HEK293T (cell line): Measurements from ENCODE around the gene SLC35B4.

Experiments used
- CTCF ChIA-PET: fragments of 350-600 bp; formaldehyde crosslinking; extraction: SDS; loops from one replicate; lab custom pipeline; 2021; ENCODE audit warnings: antibody characterized with exemption, inconsistent platforms; lab: Yijun Ruan, JAX
- POLR2A ChIA-PET: fragments of 350-600 bp; formaldehyde crosslinking; extraction: SDS; loops from one replicate; lab custom pipeline; 2020; ENCODE audit warnings: antibody characterized with exemption, inconsistent platforms; lab: Yijun Ruan, JAX
- DNase-seq: peaks from one replicate; pipeline ENCODE4 v3.0.0; 2012; ENCODE audit warnings: mixed read lengths; ENCODE audit errors: extremely low spot score
- ARNT ChIP-seq: fragments of 450-650 bp; IDR thresholded peaks from 2 replicates; pipeline ENCODE4 v1.6.1; 2017; ENCODE audit warnings: mild to moderate bottlenecking
- BHLHE40 ChIP-seq: fragments of 450-650 bp; IDR thresholded peaks from 2 replicates; pipeline ENCODE4 v1.6.1; 2016; ENCODE audit warnings: mild to moderate bottlenecking, moderate library complexity, borderline replicate concordance
- CTBP1 ChIP-seq: fragments of 450-650 bp; IDR thresholded peaks from 2 replicates; pipeline ENCODE4 v1.6.1; 2016; ENCODE audit warnings: borderline replicate concordance
- ELF4 ChIP-seq: fragments of 450-650 bp; IDR thresholded peaks from 2 replicates; pipeline ENCODE4 v1.6.1; 2017; ENCODE audit warnings: antibody characterized with exemption
- FOXA1 ChIP-seq: fragments of 450-650 bp; IDR thresholded peaks from 2 replicates; pipeline ENCODE4 v1.6.1; 2016; ENCODE audit warnings: mild to moderate bottlenecking
- FOXK2 ChIP-seq: fragments of 450-650 bp; IDR thresholded peaks from 2 replicates; pipeline ENCODE4 v1.6.1; 2016; ENCODE audit warnings: mild to moderate bottlenecking
- FOXM1 ChIP-seq: fragments of 450-650 bp; IDR thresholded peaks from 2 replicates; pipeline ENCODE4 v1.6.1; 2017; ENCODE audit warnings: mild to moderate bottlenecking, borderline replicate concordance
- HDGF ChIP-seq: fragments of 450-650 bp; IDR thresholded peaks from 2 replicates; pipeline ENCODE4 v1.6.1; 2017; ENCODE audit warnings: antibody characterized with exemption, borderline replicate concordance
- L3MBTL2 ChIP-seq: fragments of 450-650 bp; conservative IDR thresholded peaks from 2 replicates; pipeline ENCODE4 v1.6.1; 2016; ENCODE audit warnings: mild to moderate bottlenecking
- LEF1 ChIP-seq: fragments of 450-650 bp; IDR thresholded peaks from 2 replicates; pipeline ENCODE4 v1.6.1; 2017; ENCODE audit warnings: mild to moderate bottlenecking, borderline replicate concordance
- NFRKB ChIP-seq: fragments of 450-650 bp; IDR thresholded peaks from 2 replicates; pipeline ENCODE4 v1.6.1; 2016; ENCODE audit warnings: mild to moderate bottlenecking, moderate library complexity
- PKNOX1 ChIP-seq: fragments of 450-650 bp; IDR thresholded peaks from 2 replicates; pipeline ENCODE4 v1.6.1; 2016
- SP1 ChIP-seq: fragments of 450-650 bp; IDR thresholded peaks from 2 replicates; pipeline ENCODE4 v1.6.1; 2017
- SUZ12 ChIP-seq: fragments of 450-650 bp; IDR thresholded peaks from 2 replicates; pipeline ENCODE4 v1.6.1; 2016; ENCODE audit warnings: mild to moderate bottlenecking
- TARDBP ChIP-seq: fragments of 450-650 bp; IDR thresholded peaks from 2 replicates; pipeline ENCODE4 v1.6.1; 2016
- ZNF384 ChIP-seq: fragments of 450-650 bp; IDR thresholded peaks from 2 replicates; pipeline ENCODE4 v1.6.1; 2016

Gene SLC35B4

GRCh38 chr7:134276951-134277350 lies 39.8 kb downstream of the SLC35B4 start:
- CTCF ChIA-PET = interaction anchor here (0.7 kb wide), 1 partner anchor 225 kb away, joined by 4 read pairs; no protein-coding TSS in a partner anchor
- TF ChIP-seq HDGF (no peak), FOXA1 (no peak), LEF1 (no peak), SUZ12 (no peak), ZNF384 (no peak), PKNOX1 (no peak), FOXK2 (no peak), NFRKB (no peak), FOXM1 (no peak), ARNT (no peak)
- POLR2A ChIA-PET = no interaction called here
- DNase-seq = no peak

- TF ChIP-seq ELF4 (no peak), ZNF384 (no peak), TARDBP (no peak), L3MBTL2 (no peak), CTBP1 (no peak), SUZ12 (no peak), HDGF (no peak), NFRKB (no peak), FOXK2 (no peak), PKNOX1 (no peak), LEF1 (no peak), ARNT (no peak), FOXM1 (no peak), SP1 (no peak), FOXA1 (no peak), BHLHE40 (no peak)
- DNase-seq = no peak
- CTCF ChIA-PET = no interaction called here
- POLR2A ChIA-PET = no interaction called here
These were observed 54.4 kb downstream of the SLC35B4 start for GRCh38 chr7:134262322-134262721.

- TF ChIP-seq ELF4 (no peak), L3MBTL2 (no peak), FOXK2 (no peak), TARDBP (no peak), LEF1 (no peak), FOXA1 (no peak), ARNT (no peak), PKNOX1 (no peak), BHLHE40 (no peak), CTBP1 (no peak), SP1 (no peak), FOXM1 (no peak), SUZ12 (no peak), HDGF (no peak), NFRKB (no peak), ZNF384 (no peak)
- POLR2A ChIA-PET = interaction anchor here (1.0 kb wide), 1 partner anchor 60 kb away, joined by 3 read pairs; no protein-coding TSS in a partner anchor
- CTCF ChIA-PET = interaction anchor here (0.7 kb wide), 1 partner anchor 33 kb away, joined by 7 read pairs; no protein-coding TSS in a partner anchor
- DNase-seq = no peak
These were observed 60.9 kb downstream of the SLC35B4 start for GRCh38 chr7:134255814-134256213.

GRCh38 chr7:134254311-134254710 lies 62.4 kb downstream of the SLC35B4 start:
- TF ChIP-seq BHLHE40 (no peak), PKNOX1 (no peak)
- POLR2A ChIA-PET = no interaction called here
- no peak for DNase-seq
- CTCF ChIA-PET = no interaction called here

- CTCF ChIA-PET = no interaction called here
- POLR2A ChIA-PET = no interaction called here
- no peak for DNase-seq
- no peak for TF ChIP-seq ELF4
- no peak for TF ChIP-seq HDGF
- TF ChIP-seq CTBP1 = no peak
- TF ChIP-seq PKNOX1 = no peak
- no peak for TF ChIP-seq NFRKB
- TF ChIP-seq L3MBTL2 = no peak
- TF ChIP-seq ZNF384 = no peak
- TF ChIP-seq ARNT = no peak
- TF ChIP-seq TARDBP = no peak
- TF ChIP-seq FOXM1 = no peak
These were observed 68.5 kb downstream of the SLC35B4 start for GRCh38 chr7:134248196-134248595.
